Regular cardiac myocyte (primary cell): ENCODE results near the gene LIFR. TPM values are rescaled to one million over a fixed set of nuclear protein-coding genes. Genes with fewer than 3 reads are reported as not detected.

ENCODE experiments used
- total RNA-seq: library from RNA; depleted of rRNA; stranded (reverse); fragments of >200 nt; gene quantifications from 2 replicates; pipeline ENCODE4 v1.2.3, GENCODE V29; 2014

The LIFR gene, protein sequence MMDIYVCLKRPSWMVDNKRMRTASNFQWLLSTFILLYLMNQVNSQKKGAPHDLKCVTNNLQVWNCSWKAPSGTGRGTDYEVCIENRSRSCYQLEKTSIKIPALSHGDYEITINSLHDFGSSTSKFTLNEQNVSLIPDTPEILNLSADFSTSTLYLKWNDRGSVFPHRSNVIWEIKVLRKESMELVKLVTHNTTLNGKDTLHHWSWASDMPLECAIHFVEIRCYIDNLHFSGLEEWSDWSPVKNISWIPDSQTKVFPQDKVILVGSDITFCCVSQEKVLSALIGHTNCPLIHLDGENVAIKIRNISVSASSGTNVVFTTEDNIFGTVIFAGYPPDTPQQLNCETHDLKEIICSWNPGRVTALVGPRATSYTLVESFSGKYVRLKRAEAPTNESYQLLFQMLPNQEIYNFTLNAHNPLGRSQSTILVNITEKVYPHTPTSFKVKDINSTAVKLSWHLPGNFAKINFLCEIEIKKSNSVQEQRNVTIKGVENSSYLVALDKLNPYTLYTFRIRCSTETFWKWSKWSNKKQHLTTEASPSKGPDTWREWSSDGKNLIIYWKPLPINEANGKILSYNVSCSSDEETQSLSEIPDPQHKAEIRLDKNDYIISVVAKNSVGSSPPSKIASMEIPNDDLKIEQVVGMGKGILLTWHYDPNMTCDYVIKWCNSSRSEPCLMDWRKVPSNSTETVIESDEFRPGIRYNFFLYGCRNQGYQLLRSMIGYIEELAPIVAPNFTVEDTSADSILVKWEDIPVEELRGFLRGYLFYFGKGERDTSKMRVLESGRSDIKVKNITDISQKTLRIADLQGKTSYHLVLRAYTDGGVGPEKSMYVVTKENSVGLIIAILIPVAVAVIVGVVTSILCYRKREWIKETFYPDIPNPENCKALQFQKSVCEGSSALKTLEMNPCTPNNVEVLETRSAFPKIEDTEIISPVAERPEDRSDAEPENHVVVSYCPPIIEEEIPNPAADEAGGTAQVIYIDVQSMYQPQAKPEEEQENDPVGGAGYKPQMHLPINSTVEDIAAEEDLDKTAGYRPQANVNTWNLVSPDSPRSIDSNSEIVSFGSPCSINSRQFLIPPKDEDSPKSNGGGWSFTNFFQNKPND
- 34.1 and 37.5 TPM in 2 replicates for total RNA-seq

GRCh38 chr5:38556599-38557307 lies at the start of gene LIFR:
LIFR (minus strand) TSS chr5:38556646; CDS start chr5:38530647, 25,999 bp downstream.

